Ishikawa (cell line): ENCODE data around the gene OR51B5.

Experiments used
- CEBPB ChIP-seq: IDR thresholded peaks from 2 replicates; pipeline ENCODE4 v1.6.1; 2012
- CREB1 ChIP-seq: IDR thresholded peaks from 2 replicates; pipeline ENCODE4 v1.6.1; 2012; ENCODE audit warnings: low read depth
- EGR1 ChIP-seq: IDR thresholded peaks from 2 replicates; pipeline ENCODE4 v1.6.1; 2012
- EP300 ChIP-seq: IDR thresholded peaks from 2 replicates; pipeline ENCODE4 v1.6.1; 2012; ENCODE audit warnings: borderline replicate concordance
- FOXM1 ChIP-seq: IDR thresholded peaks from 2 replicates; pipeline ENCODE4 v1.6.1; 2012; ENCODE audit warnings: low read depth, borderline replicate concordance
- MAX ChIP-seq: IDR thresholded peaks from 2 replicates; pipeline ENCODE4 v1.6.1; 2012
- NFIC ChIP-seq: IDR thresholded peaks from 2 replicates; pipeline ENCODE4 v1.6.1; 2012
- RAD21 ChIP-seq: IDR thresholded peaks from 2 replicates; pipeline ENCODE4 v1.6.1; 2012; ENCODE audit warnings: low read depth
- REST ChIP-seq: IDR thresholded peaks from 2 replicates; pipeline ENCODE4 v1.6.1; 2012; ENCODE audit warnings: low read depth, mild to moderate bottlenecking
- TAF1 ChIP-seq: IDR thresholded peaks from 2 replicates; pipeline ENCODE4 v1.6.1; 2012; ENCODE audit warnings: low read depth, mild to moderate bottlenecking
- TCF12 ChIP-seq: IDR thresholded peaks from 2 replicates; pipeline ENCODE4 v1.6.1; 2012; ENCODE audit warnings: low read depth
- TEAD4 ChIP-seq: IDR thresholded peaks from 2 replicates; pipeline ENCODE4 v1.6.1; 2012
- USF1 ChIP-seq: IDR thresholded peaks from 2 replicates; pipeline ENCODE4 v1.6.1; 2012
- YY1 ChIP-seq: IDR thresholded peaks from 2 replicates; pipeline ENCODE4 v1.6.1; 2012; ENCODE audit warnings: low read depth
- ZBTB7A ChIP-seq: IDR thresholded peaks from 2 replicates; pipeline ENCODE4 v1.6.1; 2012; ENCODE audit warnings: low read depth

The OR51B5 gene

DNA sequence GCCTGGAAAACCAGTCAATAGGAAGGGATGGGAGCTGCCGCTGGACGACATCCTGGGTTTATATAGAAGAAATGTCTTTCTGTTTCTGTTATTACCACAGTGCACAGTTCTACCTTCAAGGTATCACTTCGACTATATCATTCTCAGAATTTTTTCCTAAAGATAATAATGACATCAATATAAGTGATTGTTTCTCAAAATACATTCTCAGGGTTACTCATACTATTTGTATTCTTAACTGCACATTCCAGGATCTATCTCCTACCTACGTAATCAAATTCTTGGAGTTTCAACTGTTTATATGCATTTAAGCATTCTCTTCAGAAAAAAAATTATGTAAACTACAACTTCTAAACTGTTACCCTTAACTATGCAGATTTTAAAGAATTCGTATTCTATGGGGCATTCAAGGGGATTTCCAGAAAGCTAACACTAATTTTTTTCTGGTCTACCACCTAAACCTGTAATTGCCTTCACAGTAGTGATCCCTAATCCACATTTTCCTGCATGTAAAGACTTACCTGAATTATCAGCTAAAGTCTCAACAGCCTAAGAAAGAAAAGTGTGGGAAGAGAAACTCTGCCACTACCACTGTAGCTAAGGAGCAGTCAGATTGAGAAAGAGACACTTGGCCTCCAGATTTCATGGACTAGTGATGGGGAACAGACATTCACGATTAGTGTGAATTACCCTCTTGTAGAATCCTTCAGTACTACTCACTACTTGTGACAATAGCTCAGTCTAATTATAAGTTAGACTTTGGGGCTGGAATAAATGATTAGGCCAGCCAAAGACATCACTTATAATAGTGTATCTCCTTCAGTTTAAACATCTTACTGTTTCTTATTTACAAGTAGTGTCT lies at the start of gene OR51B5:
TSS of gene OR51B5 (minus strand) at position 51 of the 862 bp plus-strand sequence. CDS start at position 51, 0 bp downstream.
- TF ChIP-seq EP300 (no peak), YY1 (no peak), FOXM1 (no peak), EGR1 (no peak), USF1 (no peak), REST (no peak), NFIC (no peak), CREB1 (no peak), TEAD4 (no peak), RAD21 (no peak), ZBTB7A (no peak), TCF12 (no peak)

DNA sequence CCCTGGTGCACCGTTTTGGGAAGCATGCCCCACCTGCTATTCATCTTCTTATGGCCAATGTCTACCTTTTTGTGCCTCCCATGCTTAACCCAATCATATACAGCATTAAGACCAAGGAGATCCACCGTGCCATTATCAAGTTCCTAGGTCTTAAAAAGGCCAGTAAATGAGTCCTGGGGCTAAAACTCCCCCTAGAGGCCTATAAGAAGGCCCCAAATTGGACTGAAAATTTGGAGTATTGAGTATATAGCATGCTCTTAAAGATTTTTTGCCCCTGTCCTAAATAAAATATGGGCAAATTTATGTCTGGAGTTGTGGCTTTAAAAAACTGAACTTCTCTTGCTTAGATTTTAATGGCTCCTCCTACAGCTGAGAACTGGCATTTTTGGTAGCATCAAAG lies 46.9 kb upstream of the OR51B5 start:
- TF ChIP-seq TAF1 (no peak), CREB1 (no peak), REST (no peak), NFIC (no peak), YY1 (no peak), ZBTB7A (no peak), USF1 (no peak), FOXM1 (no peak), MAX (no peak), RAD21 (no peak), EGR1 (no peak)

- TF ChIP-seq CREB1 (no peak), TEAD4 (no peak), CEBPB (no peak), EGR1 (no peak), MAX (no peak), YY1 (no peak), EP300 (no peak), USF1 (no peak), REST (no peak), ZBTB7A (no peak), NFIC (no peak), FOXM1 (no peak), TAF1 (no peak), TCF12 (no peak)
Measured at GRCh38 chr11:5384335-5384734, 41.0 kb upstream of the OR51B5 start.

- TF ChIP-seq EP300 (no peak), REST (no peak), MAX (no peak), TAF1 (no peak), FOXM1 (no peak), NFIC (no peak), RAD21 (no peak), TEAD4 (no peak), ZBTB7A (no peak), YY1 (no peak), TCF12 (no peak), EGR1 (no peak), CREB1 (no peak), CEBPB (no peak), USF1 (no peak)
Measured at GRCh38 chr11:5383576-5383975, 40.3 kb upstream of the OR51B5 start, which contains the start of gene OR51M1. OR51M1 (plus strand) TSS chr11:5383812; CDS start chr11:5389399, 5,587 bp downstream.
